ENCODE data around the gene SLC35F1.

SLC35F1 gene

DNA sequence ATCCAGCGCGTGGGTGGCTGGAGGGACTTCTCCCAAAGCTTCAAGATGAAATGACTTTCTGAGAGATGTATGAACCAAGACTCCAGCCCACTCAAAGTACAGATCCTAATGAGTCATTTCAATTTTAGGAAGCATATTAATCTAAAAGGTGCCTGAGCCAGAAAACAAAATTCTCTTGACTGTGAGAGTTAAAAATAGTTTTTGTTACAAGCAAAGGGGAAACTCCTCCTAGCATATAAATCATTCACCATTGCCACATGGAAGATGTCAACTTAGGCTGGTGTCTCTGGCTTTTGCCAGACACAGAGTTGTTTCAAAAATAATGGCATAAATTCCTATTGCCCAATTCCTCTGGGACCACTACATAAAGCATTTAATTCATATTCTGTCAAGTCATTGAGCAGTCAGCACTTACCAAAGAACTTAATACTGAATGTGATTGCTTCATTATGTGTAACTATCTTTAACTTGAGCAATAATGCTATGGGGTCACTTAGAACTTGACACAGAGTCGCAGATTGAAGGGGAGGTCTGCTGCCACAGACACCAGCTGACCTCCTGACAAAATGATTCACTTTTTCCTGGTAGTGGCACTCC lies 280.6 kb downstream of the SLC35F1 start:
- Histone ChIP-seq H3K79me2 (ENCODE audit: insufficient read depth, low read depth) (no peaks in the 10 kb centered on the region), H3K27me3 (ENCODE audit: insufficient read depth, low read depth) (no peaks in the 10 kb centered on the region), H3K4me3 (IDR thresholded peaks at IDR 0.05; ENCODE audit: insufficient read depth, low read depth, low read length) (no peak overlapping the region), H3K9ac (no peak overlapping the region), H2AFZ (ENCODE audit: low read depth) (no peak overlapping the region), H3K4me2 (no peak overlapping the region), H3K27ac (no peak overlapping the region), H3K36me3 (ENCODE audit: insufficient read depth) (no peaks in the 10 kb centered on the region), H3K4me1 (ENCODE audit: low read depth, poor library complexity, severe bottlenecking) (peaks cover 3% of the 10 kb centered on the region), H4K20me1 (ENCODE audit: insufficient read depth) (no peaks in the 10 kb centered on the region)
- TF ChIP-seq, protein P1, sequence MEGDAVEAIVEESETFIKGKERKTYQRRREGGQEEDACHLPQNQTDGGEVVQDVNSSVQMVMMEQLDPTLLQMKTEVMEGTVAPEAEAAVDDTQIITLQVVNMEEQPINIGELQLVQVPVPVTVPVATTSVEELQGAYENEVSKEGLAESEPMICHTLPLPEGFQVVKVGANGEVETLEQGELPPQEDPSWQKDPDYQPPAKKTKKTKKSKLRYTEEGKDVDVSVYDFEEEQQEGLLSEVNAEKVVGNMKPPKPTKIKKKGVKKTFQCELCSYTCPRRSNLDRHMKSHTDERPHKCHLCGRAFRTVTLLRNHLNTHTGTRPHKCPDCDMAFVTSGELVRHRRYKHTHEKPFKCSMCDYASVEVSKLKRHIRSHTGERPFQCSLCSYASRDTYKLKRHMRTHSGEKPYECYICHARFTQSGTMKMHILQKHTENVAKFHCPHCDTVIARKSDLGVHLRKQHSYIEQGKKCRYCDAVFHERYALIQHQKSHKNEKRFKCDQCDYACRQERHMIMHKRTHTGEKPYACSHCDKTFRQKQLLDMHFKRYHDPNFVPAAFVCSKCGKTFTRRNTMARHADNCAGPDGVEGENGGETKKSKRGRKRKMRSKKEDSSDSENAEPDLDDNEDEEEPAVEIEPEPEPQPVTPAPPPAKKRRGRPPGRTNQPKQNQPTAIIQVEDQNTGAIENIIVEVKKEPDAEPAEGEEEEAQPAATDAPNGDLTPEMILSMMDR (conservative IDR thresholded peaks at IDR 0.05; ENCODE audit: low read depth, low read length): no peak

DNA sequence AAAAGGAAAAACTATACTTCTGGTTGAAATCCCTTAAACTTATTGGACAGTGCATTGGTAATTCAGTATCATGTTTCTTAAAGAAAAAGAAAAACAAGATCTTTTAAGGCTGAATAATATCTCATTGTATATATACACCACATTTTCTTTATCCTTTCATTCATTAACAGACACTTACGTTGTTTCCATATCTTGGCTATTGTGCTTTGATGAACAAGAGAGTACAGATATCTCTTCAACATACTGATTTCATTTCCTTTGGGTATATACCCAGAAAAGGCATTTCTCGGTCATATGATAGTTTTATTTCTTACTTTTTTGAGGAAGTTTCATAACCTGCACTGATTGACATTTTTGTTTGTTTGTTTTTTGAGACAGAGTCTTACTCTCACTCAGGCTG lies 281.5 kb downstream of the SLC35F1 start:
- Histone ChIP-seq H3K79me2 (ENCODE audit: insufficient read depth, low read depth) (no peaks in the 10 kb centered on the region), H3K9ac (no peak overlapping the region), H3K36me3 (ENCODE audit: insufficient read depth) (no peaks in the 10 kb centered on the region), H3K27me3 (ENCODE audit: insufficient read depth, low read depth) (no peaks in the 10 kb centered on the region), H4K20me1 (ENCODE audit: insufficient read depth) (no peaks in the 10 kb centered on the region), H3K4me3 (IDR thresholded peaks at IDR 0.05; ENCODE audit: insufficient read depth, low read depth, low read length) (no peak overlapping the region), H3K4me2 (no peak overlapping the region), H3K27ac (no peak overlapping the region), H2AFZ (ENCODE audit: low read depth) (no peak overlapping the region), H3K4me1 (ENCODE audit: low read depth, poor library complexity, severe bottlenecking) (peaks cover 3% of the 10 kb centered on the region)
- TF ChIP-seq, protein P1 (conservative IDR thresholded peaks at IDR 0.05; ENCODE audit: low read depth, low read length): no peak

DNA sequence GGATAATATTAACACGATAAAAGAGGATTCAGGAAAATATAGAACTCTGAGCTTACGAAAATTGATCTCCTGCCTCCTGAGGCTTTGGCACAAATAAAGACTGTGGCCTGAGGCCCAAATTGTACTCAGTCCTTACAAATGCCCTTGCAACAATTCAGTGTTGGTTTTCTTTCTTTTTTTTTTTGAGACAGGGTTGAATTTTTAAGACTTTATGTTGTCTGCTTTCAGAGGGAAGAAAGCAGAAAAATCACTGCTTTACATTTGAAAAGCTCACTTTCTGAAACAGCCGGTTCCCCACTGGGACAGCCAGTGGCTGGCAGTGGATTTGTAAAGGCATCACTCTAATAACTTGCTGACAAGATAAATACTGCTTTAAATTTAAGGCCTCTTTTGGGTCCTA lies 290.5 kb downstream of the SLC35F1 start:
- H3K27me3 ChIP-seq (ENCODE audit: insufficient read depth, low read depth): no peaks in the 10 kb centered on the region
- no peaks in the 10 kb centered on the region for H3K36me3 ChIP-seq (ENCODE audit: insufficient read depth)
- H4K20me1 ChIP-seq (ENCODE audit: insufficient read depth): no peaks in the 10 kb centered on the region
- no peak overlapping the region for H3K27ac ChIP-seq
- H2AFZ ChIP-seq (ENCODE audit: low read depth): no peak overlapping the region
- no peaks in the 10 kb centered on the region for H3K4me1 ChIP-seq (ENCODE audit: low read depth, poor library complexity, severe bottlenecking)
- H3K4me2 ChIP-seq: no peak overlapping the region
- no peaks in the 10 kb centered on the region for H3K79me2 ChIP-seq (ENCODE audit: insufficient read depth, low read depth)
- no peak overlapping the region for H3K4me3 ChIP-seq (IDR thresholded peaks at IDR 0.05; ENCODE audit: insufficient read depth, low read depth, low read length)
- no peak overlapping the region for H3K9ac ChIP-seq
- TF ChIP-seq, protein P1 (conservative IDR thresholded peaks at IDR 0.05; ENCODE audit: low read depth, low read length): no peak

DNA sequence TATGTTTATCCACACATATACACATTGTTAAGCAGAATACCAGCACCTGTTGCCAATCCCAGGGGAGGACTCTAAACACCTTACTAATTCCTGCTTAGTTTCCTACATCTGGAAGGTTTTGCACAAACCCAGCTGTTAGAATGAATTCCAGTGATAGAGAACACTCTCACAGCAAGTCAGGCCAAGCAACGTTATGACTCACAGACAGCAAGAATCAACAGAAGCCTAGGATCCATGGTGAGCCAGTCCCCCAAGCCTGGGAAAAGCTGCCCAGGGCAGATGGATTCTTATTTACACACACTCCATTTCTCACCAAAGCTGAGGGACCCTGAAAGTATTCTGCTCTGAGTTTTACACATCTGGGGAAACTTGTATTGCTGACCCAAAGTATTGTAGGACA lies 291.7 kb downstream of the SLC35F1 start:
- Histone ChIP-seq H3K36me3 (ENCODE audit: insufficient read depth) (no peaks in the 10 kb centered on the region), H3K4me3 (IDR thresholded peaks at IDR 0.05; ENCODE audit: insufficient read depth, low read depth, low read length) (no peak overlapping the region)
- TF ChIP-seq, protein P1 (conservative IDR thresholded peaks at IDR 0.05; ENCODE audit: low read depth, low read length): no peak

More for the DNA sequence above, 291.7 kb downstream of the SLC35F1 start:
- Histone ChIP-seq H3K27me3 (ENCODE audit: insufficient read depth, low read depth) (no peaks in the 10 kb centered on the region), H3K4me1 (ENCODE audit: low read depth, poor library complexity, severe bottlenecking) (no peaks in the 10 kb centered on the region), H3K27ac (no peak overlapping the region), H3K4me2 (no peak overlapping the region), H2AFZ (ENCODE audit: low read depth) (no peak overlapping the region), H3K79me2 (ENCODE audit: insufficient read depth, low read depth) (no peaks in the 10 kb centered on the region), H3K9ac (no peak overlapping the region), H4K20me1 (ENCODE audit: insufficient read depth) (no peaks in the 10 kb centered on the region)

All from KMS-11 (cell line).